Stimulated activated CD4-positive, alpha-beta T cell treated with anti-CD3 and anti-CD28 coated beads, Interleukin-4, amount 100 ng/mL, for 24 hours (primary cell): ENCODE results near the gene MTCP1.
A peak's percentile ranks its signal among the peaks of the same experiment; 100 is the strongest.

Experiments
- DNase-seq: peaks from one replicate; pipeline ENCODE4 v3.0.0-alpha.2; 2020

Gene MTCP1, protein sequence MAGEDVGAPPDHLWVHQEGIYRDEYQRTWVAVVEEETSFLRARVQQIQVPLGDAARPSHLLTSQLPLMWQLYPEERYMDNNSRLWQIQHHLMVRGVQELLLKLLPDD

GRCh38 chrX:155070975-155071693 is at the start of gene MTCP1, which contains the start of the genes BRCC3 and CMC4:
TSS of gene MTCP1 (minus strand) at chrX:155071136. CDS start at chrX:155066010, 5,126 bp downstream.
TSS of gene BRCC3 (plus strand) at chrX:155071508. CDS start at chrX:155071528, 20 bp downstream.
TSS of gene CMC4 (minus strand) at chrX:155071136. CDS start at chrX:155064023, 7,113 bp downstream.
- DNase-seq: peak; percentile 76

DNA sequence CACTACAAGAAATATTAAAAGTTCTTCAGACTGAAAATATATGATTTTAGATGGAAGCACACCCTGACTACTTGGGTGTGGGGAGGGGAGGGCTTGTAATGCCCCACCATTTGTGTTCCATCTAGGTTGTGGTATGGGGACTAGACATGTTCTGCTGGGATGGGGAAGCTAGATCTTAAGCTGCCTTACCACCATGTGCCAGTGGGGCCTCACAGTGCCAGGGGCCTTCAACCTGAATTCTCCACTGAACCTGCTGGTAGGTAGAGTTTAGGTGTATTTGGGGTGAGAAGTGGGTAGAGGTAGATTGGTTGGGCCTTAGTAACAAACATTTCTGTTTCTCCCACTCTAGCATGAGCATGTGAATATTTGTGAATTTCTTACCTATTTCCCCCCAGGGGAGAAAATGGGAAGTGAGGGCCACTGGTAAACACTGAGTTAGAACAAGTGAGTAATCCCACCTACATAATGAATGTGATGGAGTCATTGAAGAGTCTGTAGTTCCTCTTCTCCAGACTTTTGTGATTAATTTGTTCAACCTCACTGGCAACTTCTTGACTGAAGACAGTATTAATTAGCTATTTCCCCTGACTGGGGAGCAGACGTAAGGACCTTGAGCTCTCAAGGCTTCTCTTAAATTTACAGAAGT is 44.4 kb upstream of the MTCP1 start:
- no peak for DNase-seq

- DNase-seq: no peak
Observed at GRCh38 chrX:155113097-155113496, 42.2 kb upstream of the MTCP1 start.

DNA sequence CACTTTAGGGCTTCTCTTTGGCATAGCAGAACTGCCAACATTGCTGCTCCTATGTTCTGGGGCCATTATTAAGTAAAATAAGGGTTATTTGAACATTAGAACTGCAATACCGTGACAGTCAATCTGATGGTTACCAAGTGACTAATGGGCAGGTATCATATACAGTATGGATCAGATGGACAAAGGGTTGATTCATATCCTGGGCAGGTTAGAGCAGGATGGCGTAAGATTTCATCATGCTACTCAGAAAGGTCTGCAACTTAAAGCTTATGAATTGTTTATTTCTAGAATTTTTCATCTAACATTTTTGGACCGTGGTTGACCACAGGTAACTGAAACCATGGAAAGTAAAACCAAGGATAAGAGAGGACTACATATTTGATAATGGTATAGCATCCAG is 41.2 kb upstream of the MTCP1 start:
- no peak for DNase-seq

DNA sequence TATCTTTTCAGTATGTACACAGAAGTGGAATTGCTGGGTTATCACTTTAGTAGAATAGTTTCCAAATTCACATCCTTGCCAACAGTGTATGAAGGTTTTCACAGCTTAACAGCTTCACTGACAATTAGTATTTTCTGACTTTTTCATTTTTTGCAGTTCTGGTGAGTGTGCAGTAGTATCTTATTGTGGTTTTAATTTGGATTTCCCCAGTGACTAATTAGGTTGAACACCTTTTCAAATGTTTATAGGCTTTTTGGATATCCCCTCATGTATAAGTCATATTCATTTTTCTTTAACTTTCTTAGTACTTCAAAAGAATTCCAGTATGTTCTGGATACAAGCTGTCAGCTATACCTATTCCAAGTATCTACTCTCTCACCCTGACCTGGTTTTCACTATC is 37.5 kb upstream of the MTCP1 start:
- no peak for DNase-seq

DNA sequence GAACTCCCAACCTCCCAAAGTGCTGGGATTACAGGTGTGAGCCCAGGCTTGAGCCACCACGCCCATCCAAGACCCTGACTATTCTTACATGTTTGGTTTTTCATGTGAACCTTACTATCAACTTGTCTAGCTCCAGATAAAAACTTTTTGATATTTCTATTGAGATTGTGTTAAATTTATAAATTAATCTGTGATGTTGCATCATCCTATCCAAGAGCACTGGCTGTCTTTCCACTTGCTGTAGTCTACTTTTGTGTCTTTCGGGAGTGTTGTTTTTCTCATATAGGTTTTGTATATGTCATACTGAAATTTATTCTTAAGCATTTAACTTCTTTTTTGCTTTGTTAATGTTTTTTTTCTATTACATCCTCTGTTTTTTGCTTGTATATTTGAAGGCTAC is 35.0 kb upstream of the MTCP1 start:
- DNase-seq: no peak

GRCh38 chrX:155094468-155095061 is 23.6 kb upstream of the MTCP1 start:
- peak; percentile 30 for DNase-seq

GRCh38 chrX:155086961-155087735 is 16.2 kb upstream of the MTCP1 start:
- DNase-seq: no peak

- peak; percentile 49 for DNase-seq
Observed at GRCh38 chrX:155086202-155086840, 15.4 kb upstream of the MTCP1 start.

GRCh38 chrX:155071694-155072280 is 851 bp upstream of the MTCP1 start:
- DNase-seq: no peak

GRCh38 chrX:155070663-155070974 is 317 bp downstream of the MTCP1 start:
- no peak for DNase-seq

DNA sequence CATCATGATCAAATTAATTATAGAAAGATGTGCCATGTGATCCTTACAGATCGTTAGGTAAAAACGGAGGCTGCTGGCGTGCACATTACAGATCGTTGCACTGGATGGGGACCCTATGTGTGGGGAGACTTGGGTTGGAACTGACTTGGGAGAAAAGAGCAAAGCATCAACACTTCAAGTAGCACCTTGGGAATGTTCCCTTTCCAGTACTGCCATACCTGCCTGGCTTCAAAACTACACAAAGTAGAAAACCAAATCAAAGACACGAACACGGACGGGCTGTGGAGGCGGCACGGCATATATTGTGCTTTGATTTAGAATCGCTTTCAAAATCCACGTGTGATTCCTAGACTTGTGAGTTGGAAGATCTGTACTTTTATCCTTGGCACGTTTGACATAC is 898 bp downstream of the MTCP1 start:
- no peak for DNase-seq

- DNase-seq: no peak
Observed at GRCh38 chrX:155069414-155069813, 1.5 kb downstream of the MTCP1 start.

- DNase-seq: no peak
Observed at GRCh38 chrX:155068165-155068564, 2.8 kb downstream of the MTCP1 start.

GRCh38 chrX:155065035-155065734 is 5.8 kb downstream of the MTCP1 start:
- no peak for DNase-seq

GRCh38 chrX:155061760-155062159 is 9.2 kb downstream of the MTCP1 start:
- DNase-seq: no peak

GRCh38 chrX:155056877-155057792 is 13.8 kb downstream of the MTCP1 start:
- DNase-seq: peak; percentile 40

DNA sequence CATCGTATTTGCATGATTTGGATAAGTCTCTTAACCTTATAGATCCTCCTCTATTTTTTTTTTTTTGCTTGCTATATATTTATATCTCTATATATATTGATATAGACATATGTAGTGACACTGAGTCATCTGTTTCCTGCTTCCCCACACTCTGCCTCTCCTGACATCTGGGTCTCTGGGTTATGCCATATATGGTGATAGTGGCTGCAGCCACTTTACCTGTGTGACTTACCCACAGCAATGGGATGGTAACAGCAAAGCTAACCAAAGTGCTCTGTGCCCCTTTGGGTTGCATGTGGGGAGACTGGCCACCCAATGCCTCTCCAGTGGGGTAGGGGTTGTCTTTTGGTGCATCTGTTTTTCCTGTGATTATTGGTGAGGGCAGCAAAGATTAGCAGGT is 14.5 kb downstream of the MTCP1 start:
- no peak for DNase-seq

DNA sequence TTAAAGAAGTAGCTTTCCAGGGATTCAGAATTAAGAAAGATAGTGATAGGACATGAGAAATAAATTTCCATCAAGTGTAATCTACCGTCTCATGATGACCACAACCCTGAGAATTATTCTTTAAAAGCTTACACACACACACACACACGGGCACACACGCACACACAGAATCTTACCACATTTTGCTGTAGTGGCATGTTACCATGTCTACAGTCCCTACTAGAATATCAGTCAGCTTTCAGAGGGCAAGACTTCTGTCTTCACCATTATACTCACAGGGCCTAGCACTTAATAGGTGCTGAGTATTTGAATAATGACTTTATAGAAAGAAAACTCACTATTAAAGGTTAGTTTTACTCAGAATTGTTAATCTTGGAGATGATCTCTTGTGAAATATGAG is 15.4 kb downstream of the MTCP1 start:
- DNase-seq: no peak

GRCh38 chrX:155054255-155054654 is 16.7 kb downstream of the MTCP1 start:
- DNase-seq: no peak
